Uterus (tissue), 4 donors: ENCODE data around the gene GSK3A. TPM values are rescaled to one million over a fixed set of nuclear protein-coding genes. Genes with fewer than 3 reads are reported as not detected.

ENCODE experiments used
- DNase-seq, 2 donors: peaks; one replicate each; pipeline ENCODE4 v3.0.0-alpha.2; 2019 to 2020
- H3K27ac ChIP-seq, 2 donors: fragments of 200-600 bp; sonication (generic); 1 replicate in 1 of 2; 2 replicates in 1 of 2; pipeline ENCODE4 v1.5.1; 2016 to 2018
- H3K27me3 ChIP-seq, 2 donors: fragments of 200-600 bp; sonication (generic); one replicate each; pipeline ENCODE4 v1.5.1; 2018 to 2019; ENCODE audit warnings: control low read depth in 1 of 2
- H3K36me3 ChIP-seq, 2 donors: fragments of 200-600 bp; sonication (generic); one replicate each; pipeline ENCODE4 v1.5.1; 2019; ENCODE audit warnings: control low read depth in 1 of 2
- H3K4me1 ChIP-seq, 2 donors: fragments of 200-600 bp; sonication (generic); one replicate each; pipeline ENCODE4 v1.5.1; 2018 to 2019; ENCODE audit warnings: control low read depth in 1 of 2
- H3K4me3 ChIP-seq, 2 donors: fragments of 200-600 bp; sonication (generic); 1 replicate in 1 of 2; 2 replicates in 1 of 2; pipeline ENCODE4 v1.5.1; 2018 to 2019; ENCODE audit warnings: mild to moderate bottlenecking in 1 of 2
- H3K9me3 ChIP-seq, 2 donors: fragments of 200-600 bp; sonication (generic); one replicate each; pipeline ENCODE4 v1.5.1; 2019; ENCODE audit warnings: control low read depth in 1 of 2
- POLR2A ChIP-seq, 2 donors: fragments of 450-650 bp; IDR thresholded peaks; one replicate each; pipeline ENCODE4 v1.6.1; 2016; ENCODE audit warnings: antibody characterized with exemption in 2 of 2, mild to moderate bottlenecking in 1 of 2, moderate library complexity in 1 of 2
- intact Hi-C: fragments of 100-400 bp; cut with DNase I; formaldehyde crosslinking; loops from one replicate; pipeline ENCODE4 v1.15.1; 2023; ENCODE audit warnings: low total_unique reads
- total RNA-seq, 4 donors: library from RNA; depleted of rRNA in 3 of 4; stranded (reverse); fragments of >200 nt in 3 of 4; gene quantifications; one replicate each; pipeline versions ENCODE4 v1.1.0 to v1.2.4, GENCODE V29; 2014 to 2023
- TF ChIP-seq, protein P1 (sequence below), 4 experiments: fragments of 200-600 bp in 2 of 4; fragments of 450-650 bp in 2 of 4; sonication (generic) in 2 of 4; IDR thresholded peaks; one replicate each; pipeline ENCODE4 v1.5.1; 2016 to 2019; ENCODE audit warnings: antibody characterized with exemption in 4 of 4, mild to moderate bottlenecking in 2 of 4, moderate library complexity in 1 of 4
- donor health status: DM: yes; HTN: yes; CAD: no.

GSK3A gene
- total RNA-seq, 4 donors from 2014 or later, result 3.5 to 44.3 (median 34.4) TPM

DNA sequence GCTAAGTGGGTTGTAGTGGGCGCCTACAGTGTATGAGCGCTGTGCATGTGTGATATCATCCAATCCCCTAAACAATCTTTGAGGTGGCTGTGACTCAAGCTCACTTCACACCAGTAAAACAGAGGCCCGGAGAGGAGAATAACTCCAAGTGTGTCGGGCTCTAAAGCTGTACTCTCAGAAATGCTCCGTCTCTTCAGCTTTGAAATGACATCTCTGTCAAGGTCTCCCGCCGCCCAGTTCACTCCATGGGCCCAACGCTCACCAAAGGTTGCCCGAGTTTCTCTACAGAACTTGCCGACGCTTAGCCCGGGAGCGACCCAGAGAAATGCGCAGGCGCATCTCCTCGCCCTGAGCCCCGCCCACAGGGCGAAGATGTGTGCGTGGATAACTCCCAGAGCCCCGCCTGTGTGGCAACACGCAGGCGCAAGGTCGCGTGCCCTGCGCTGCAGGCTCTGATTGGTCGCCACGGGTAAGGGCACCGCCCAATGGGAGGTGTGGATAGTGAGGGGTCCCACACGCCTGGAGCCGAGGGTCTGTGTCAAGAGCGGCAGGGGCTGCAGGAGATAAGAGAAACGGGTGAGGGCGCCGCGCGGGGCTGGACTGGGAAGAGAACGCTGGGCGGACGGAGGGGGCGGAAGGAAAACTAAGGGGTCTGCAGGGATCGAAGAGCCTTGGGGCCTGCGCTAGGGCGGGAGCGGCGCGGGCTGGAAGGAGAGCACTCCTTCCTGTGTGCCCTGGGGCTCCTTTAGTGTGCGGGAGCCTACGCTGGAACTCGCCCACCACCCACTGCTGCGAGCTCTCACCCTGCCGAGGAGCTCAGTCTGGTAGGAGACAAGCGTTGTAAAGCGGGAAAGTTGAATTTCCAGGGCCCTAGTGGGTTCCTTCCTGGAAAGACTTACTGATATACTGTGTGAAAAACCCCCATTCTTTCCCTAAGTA lies 22.3 kb downstream of the GSK3A start, which contains the start of gene ZNF526:
TSS of gene ZNF526 (plus strand) at position 501 of the 939 bp plus-strand sequence. CDS start 4,092 bp downstream, outside the sequence.
- Histone ChIP-seq H3K27me3 (no peaks in the 10 kb centered on the region), H3K4me1 (peaks cover 0 to 9% of the 10 kb centered on the region in 2 donors), H3K27ac (peak within 1 kb of the TSS; percentile 79 to 88), H3K4me3 (peak within 1 kb of the TSS; percentile 59 to 98), H3K9me3 (no peaks in the 10 kb centered on the region), H3K36me3 (no peaks in the 10 kb centered on the region)
- TF ChIP-seq, protein P1, sequence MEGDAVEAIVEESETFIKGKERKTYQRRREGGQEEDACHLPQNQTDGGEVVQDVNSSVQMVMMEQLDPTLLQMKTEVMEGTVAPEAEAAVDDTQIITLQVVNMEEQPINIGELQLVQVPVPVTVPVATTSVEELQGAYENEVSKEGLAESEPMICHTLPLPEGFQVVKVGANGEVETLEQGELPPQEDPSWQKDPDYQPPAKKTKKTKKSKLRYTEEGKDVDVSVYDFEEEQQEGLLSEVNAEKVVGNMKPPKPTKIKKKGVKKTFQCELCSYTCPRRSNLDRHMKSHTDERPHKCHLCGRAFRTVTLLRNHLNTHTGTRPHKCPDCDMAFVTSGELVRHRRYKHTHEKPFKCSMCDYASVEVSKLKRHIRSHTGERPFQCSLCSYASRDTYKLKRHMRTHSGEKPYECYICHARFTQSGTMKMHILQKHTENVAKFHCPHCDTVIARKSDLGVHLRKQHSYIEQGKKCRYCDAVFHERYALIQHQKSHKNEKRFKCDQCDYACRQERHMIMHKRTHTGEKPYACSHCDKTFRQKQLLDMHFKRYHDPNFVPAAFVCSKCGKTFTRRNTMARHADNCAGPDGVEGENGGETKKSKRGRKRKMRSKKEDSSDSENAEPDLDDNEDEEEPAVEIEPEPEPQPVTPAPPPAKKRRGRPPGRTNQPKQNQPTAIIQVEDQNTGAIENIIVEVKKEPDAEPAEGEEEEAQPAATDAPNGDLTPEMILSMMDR (IDR thresholded peaks at IDR 0.05), result peak in 2 of 4 experiments; percentile 3 to 18
- TF ChIP-seq POLR2A (IDR thresholded peaks at IDR 0.05), result peak; percentile 76 to 78
- intact Hi-C loops, result no loop called here
- DNase-seq, result peak; percentile 96 to 98

DNA sequence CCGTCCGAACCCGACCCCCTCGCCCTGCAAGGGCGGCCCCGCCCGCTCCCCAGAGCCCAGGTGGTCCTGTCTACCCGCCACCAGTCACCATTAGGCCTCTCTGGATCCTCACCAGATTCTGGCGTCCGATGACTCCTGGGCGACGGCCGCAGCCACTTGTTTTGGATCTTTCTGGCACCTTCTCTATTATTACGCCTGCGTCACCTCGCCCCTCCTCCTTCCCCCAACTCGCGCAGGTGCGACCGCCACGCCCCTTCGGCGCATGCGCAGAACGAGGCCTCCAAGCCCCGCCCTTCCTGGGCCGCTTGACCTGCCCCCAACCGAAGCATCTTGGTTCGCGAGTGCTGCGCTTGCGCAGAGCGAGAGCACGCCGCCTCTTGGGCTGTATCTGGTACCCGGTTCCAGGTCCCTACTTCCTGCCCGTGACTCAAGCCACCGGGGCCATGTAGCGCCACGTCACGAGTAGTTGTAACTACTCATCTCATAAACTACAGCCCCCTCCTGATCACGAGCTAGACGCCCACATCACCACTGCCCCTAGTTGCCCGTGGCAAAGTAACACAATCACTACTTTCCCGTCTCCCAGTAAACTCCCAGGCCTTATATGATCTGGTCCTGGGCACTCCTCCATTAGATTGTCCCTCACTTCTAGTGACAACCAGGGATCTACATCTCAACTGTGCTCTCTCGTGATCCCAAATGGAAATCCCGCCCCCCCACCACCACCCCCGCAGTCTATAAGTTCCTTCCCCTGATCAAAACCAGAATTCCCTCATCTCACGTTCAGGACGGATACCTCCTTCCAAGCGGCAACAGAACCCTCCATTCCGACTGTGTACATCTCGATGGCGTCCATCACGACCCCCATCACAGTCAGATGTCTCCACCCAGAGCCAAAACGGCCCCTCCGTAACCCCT lies 24.6 kb downstream of the GSK3A start, which contains the start of gene DEDD2:
TSS of gene DEDD2 (minus strand) at position 158 of the 918 bp plus-strand sequence. CDS start 670 bp downstream, outside the sequence.
- TF ChIP-seq POLR2A (IDR thresholded peaks at IDR 0.05), result peak; percentile 77 to 79
- TF ChIP-seq, protein P1 (IDR thresholded peaks at IDR 0.05), result peak in 1 of 4 experiments; percentile 36
- H3K4me1 ChIP-seq, result peaks cover 0 to 14% of the 10 kb centered on the region in 2 donors
- DNase-seq, result peak; percentile 97 to 99
- H3K4me3 ChIP-seq, result peak within 1 kb of the TSS; percentile 67 to 89
- no peaks in the 10 kb centered on the region for H3K36me3 ChIP-seq
- no peaks in the 10 kb centered on the region for H3K27me3 ChIP-seq
- peak within 1 kb of the TSS; percentile 84 to 93 for H3K27ac ChIP-seq
- H3K9me3 ChIP-seq, result no peaks in the 10 kb centered on the region
- intact Hi-C loops, result no loop called here

DNA sequence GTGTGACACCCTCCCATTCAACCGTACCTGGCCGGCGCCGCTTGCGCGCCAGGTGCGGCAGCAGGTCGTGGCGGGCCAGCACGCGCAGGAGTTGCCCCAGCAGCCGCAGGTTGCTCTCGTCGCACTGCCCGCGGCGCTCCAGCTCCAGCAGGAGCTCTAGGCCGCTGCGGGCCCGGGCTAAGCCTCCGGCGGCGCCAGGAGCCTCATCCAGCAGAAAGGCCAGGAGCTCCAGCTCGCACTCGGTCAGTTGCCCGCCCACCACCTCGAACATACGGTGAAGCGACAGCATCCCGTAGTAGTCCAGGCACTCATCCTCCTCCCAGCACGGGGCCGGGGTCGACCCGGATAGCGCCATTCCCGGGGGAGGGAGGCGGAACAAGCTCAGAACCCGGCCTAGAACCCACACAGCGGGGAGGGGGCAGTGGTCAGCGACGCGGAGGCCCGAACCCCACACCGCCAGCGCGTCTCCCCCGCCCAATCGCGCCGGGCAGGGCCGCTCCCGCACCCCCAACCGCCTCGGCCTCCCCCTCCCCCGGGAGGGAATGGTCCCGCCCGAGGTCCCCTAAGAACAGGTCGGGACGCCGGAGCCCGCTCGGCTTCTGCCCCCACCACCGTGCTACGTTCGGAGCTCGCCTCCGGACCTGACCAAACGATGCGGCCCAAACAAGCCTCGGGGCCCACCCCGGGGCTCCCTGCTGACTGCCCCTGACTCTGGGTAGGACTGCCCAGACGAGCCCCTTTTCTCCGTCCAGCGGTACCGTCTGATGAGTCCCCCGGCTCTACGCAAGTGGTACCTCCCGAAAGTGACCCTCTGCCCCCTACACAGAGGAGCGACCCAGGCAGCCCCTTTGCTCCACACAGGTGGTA lies 25.5 kb downstream of the GSK3A start:
- no peaks in the 10 kb centered on the region for H3K27me3 ChIP-seq
- TF ChIP-seq POLR2A (IDR thresholded peaks at IDR 0.05), result no peak
- TF ChIP-seq, protein P1 (IDR thresholded peaks at IDR 0.05), result no peak
- peak; percentile 37 to 55 for DNase-seq
- intact Hi-C loops, result no loop called here
- H3K27ac ChIP-seq, result peak overlapping the region; percentile 84 to 93
- H3K9me3 ChIP-seq, result no peaks in the 10 kb centered on the region
- H3K4me1 ChIP-seq, result peaks cover 0 to 14% of the 10 kb centered on the region in 2 donors
- H3K4me3 ChIP-seq, result peak overlapping the region; percentile 67 to 89
- H3K36me3 ChIP-seq, result no peaks in the 10 kb centered on the region

DNA sequence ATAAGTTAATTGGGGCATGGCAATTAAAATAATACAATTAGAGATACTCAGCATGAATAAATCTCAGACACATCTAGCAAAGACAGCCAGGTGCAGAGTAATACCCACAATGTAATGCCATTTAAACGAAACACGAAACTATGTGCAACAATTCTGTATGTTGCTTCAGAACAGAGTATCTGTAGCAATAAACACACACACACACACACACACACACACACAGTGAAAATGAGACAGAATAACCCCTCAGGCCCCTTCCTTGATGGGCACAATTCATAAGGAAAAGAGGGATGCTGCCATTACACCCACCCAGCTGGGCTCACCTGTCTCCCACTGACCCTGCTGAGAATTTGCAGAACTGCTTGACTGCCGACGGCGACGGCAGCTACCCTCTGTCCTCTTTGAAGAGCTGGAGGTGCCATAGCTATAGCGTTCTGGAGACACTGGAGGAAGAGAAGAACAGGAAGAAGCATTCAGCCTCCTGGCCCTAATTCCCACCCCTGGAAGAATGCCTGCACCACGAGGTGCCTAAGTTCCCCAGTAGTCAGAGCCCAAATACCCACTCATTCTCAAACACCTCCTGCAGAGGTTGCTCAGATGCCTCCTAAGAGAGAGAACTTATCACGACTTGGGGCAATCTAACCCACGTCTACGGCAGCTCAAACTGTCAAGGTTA lies 27.5 kb downstream of the GSK3A start:
- Histone ChIP-seq H3K27me3 (no peaks in the 10 kb centered on the region), H3K4me1 (peaks cover 0 to 8% of the 10 kb centered on the region in 2 donors), H3K9me3 (no peaks in the 10 kb centered on the region), H3K36me3 (no peaks in the 10 kb centered on the region), H3K4me3 (no peak overlapping the region), H3K27ac (no peak overlapping the region)
- TF ChIP-seq, protein P1 (IDR thresholded peaks at IDR 0.05), result no peak
- no peak for TF ChIP-seq POLR2A (IDR thresholded peaks at IDR 0.05)
- intact Hi-C loops, result no loop called here
- no peak for DNase-seq
